ENCODE results near the gene C19orf38.

Gene C19orf38

GRCh38 chr19:10913716-10914340, 65.6 kb downstream of the C19orf38 start:
- DNase-seq, result no peak

GRCh38 chr19:10915130-10916091, 67.2 kb downstream of the C19orf38 start:
- no peak for DNase-seq

GRCh38 chr19:10916602-10917001, 68.4 kb downstream of the C19orf38 start:
- no peak for DNase-seq

- no peak for DNase-seq
Measured at GRCh38 chr19:10918359-10918758, 70.1 kb downstream of the C19orf38 start.
